NCI-H510A treated with DMSO at 0.1 percent for 48 hours (cell line): ENCODE results near the gene NHSL2.
A peak's percentile ranks its signal among the peaks of the same experiment; 100 is the strongest.

Source experiments
- DNase-seq: peaks from one replicate; lab custom pipeline; 2025; lab: John Stamatoyannopoulos, UW

The NHSL2 gene

GRCh38 chrX:72078411-72078810 is 167.8 kb downstream of the NHSL2 start:
- DNase-seq: no peak

GRCh38 chrX:72079607-72080006 is 169.0 kb downstream of the NHSL2 start:
- no peak for DNase-seq

GRCh38 chrX:72080150-72080549 is 169.5 kb downstream of the NHSL2 start:
- no peak for DNase-seq

- DNase-seq: no peak
Observed at GRCh38 chrX:72080800-72081199, 170.2 kb downstream of the NHSL2 start.

GRCh38 chrX:72081605-72082320 is 171.1 kb downstream of the NHSL2 start:
- DNase-seq: no peak

GRCh38 chrX:72083291-72083690 is 172.6 kb downstream of the NHSL2 start:
- no peak for DNase-seq

GRCh38 chrX:72084114-72084513 is 173.5 kb downstream of the NHSL2 start:
- DNase-seq: no peak

GRCh38 chrX:72086995-72087394 is 176.3 kb downstream of the NHSL2 start:
- no peak for DNase-seq

- DNase-seq: no peak
Observed at GRCh38 chrX:72088761-72089160, 178.1 kb downstream of the NHSL2 start.

- DNase-seq: no peak
Observed at GRCh38 chrX:72089254-72089653, 178.6 kb downstream of the NHSL2 start.

- DNase-seq: peak; percentile 30
Observed at GRCh38 chrX:72094894-72095293, 184.2 kb downstream of the NHSL2 start.

- no peak for DNase-seq
Observed at GRCh38 chrX:72095370-72095769, 184.7 kb downstream of the NHSL2 start.

- DNase-seq: no peak
Observed at GRCh38 chrX:72097098-72097497, 186.5 kb downstream of the NHSL2 start.

- peak; percentile 86 for DNase-seq
Observed at GRCh38 chrX:72100051-72100755, 189.6 kb downstream of the NHSL2 start.

GRCh38 chrX:72100824-72101351 is 190.2 kb downstream of the NHSL2 start:
- DNase-seq: peak; percentile 25

GRCh38 chrX:72101597-72102037 is 191.0 kb downstream of the NHSL2 start:
- no peak for DNase-seq

- DNase-seq: no peak
Observed at GRCh38 chrX:72102126-72102525, 191.5 kb downstream of the NHSL2 start.

GRCh38 chrX:72102760-72103159 is 192.1 kb downstream of the NHSL2 start:
- no peak for DNase-seq

GRCh38 chrX:72105436-72105835 is 194.8 kb downstream of the NHSL2 start:
- no peak for DNase-seq

- DNase-seq: no peak
Observed at GRCh38 chrX:72107320-72107719, 196.7 kb downstream of the NHSL2 start.

- no peak for DNase-seq
Observed at GRCh38 chrX:72107841-72108595, 197.4 kb downstream of the NHSL2 start.

- DNase-seq: no peak
Observed at GRCh38 chrX:72108666-72109065, 198.0 kb downstream of the NHSL2 start.
